Globus pallidus (tissue), 1 donor: ENCODE data around the gene CLEC5A.
A peak's percentile ranks its signal among the peaks of the same experiment; 100 is the strongest.
"Not testable (repeated sequence)": the region's sequence is repeated elsewhere in the genome, so short reads cannot be mapped to it uniquely, and the experiment has no call there.

ENCODE experiments used
- DNase-seq: peaks from one replicate; pipeline ENCODE4 v3.0.0-alpha.2; 2015; ENCODE audit warnings: low spot score

The CLEC5A gene

GRCh38 chr7:141946796-141947195 lies at the start of gene CLEC5A:
Gene CLEC5A (minus strand): TSS chr7:141946974. CDS start chr7:141946292, 682 bp downstream.
- no peak for DNase-seq

- DNase-seq = no peak
Observed at GRCh38 chr7:141993354-141993753, 46.6 kb upstream of the CLEC5A start.

- no peak for DNase-seq
Observed at GRCh38 chr7:141992688-141993087, 45.9 kb upstream of the CLEC5A start.

GRCh38 chr7:141992156-141992555 lies 45.4 kb upstream of the CLEC5A start:
- DNase-seq = no peak

- DNase-seq = no peak
Observed at GRCh38 chr7:141991140-141991539, 44.4 kb upstream of the CLEC5A start.

- no peak for DNase-seq
Observed at GRCh38 chr7:141990011-141990725, 43.4 kb upstream of the CLEC5A start.

GRCh38 chr7:141987803-141988202 lies 41.0 kb upstream of the CLEC5A start:
- DNase-seq = not testable (repeated sequence)

GRCh38 chr7:141986923-141987322 lies 40.1 kb upstream of the CLEC5A start:
- DNase-seq = no peak

GRCh38 chr7:141985926-141986325 lies 39.2 kb upstream of the CLEC5A start:
- DNase-seq = not testable (repeated sequence)

GRCh38 chr7:141979568-141979967 lies 32.8 kb upstream of the CLEC5A start:
- DNase-seq = no peak

- no peak for DNase-seq
Observed at GRCh38 chr7:141978351-141978750, 31.6 kb upstream of the CLEC5A start.

GRCh38 chr7:141976524-141977245 lies 29.9 kb upstream of the CLEC5A start:
- no peak for DNase-seq

- peak; percentile 52 for DNase-seq
Observed at GRCh38 chr7:141975806-141976523, 29.2 kb upstream of the CLEC5A start.

- no peak for DNase-seq
Observed at GRCh38 chr7:141974831-141975230, 28.1 kb upstream of the CLEC5A start.

GRCh38 chr7:141973673-141974072 lies 26.9 kb upstream of the CLEC5A start, which contains the start of gene TAS2R38:
Gene TAS2R38 (minus strand): TSS chr7:141973773. CDS start chr7:141973689, 84 bp downstream.
- DNase-seq = no peak

- DNase-seq = peak; percentile 53
Observed at GRCh38 chr7:141960687-141961422, 14.1 kb upstream of the CLEC5A start.

- DNase-seq = peak; percentile 30
Observed at GRCh38 chr7:141956084-141956483, 9.3 kb upstream of the CLEC5A start.

- DNase-seq = no peak
Observed at GRCh38 chr7:141954334-141954733, 7.6 kb upstream of the CLEC5A start.

- no peak for DNase-seq
Observed at GRCh38 chr7:141952461-141952860, 5.7 kb upstream of the CLEC5A start.

- DNase-seq = no peak
Observed at GRCh38 chr7:141950806-141951205, 4.0 kb upstream of the CLEC5A start.

- DNase-seq = no peak
Observed at GRCh38 chr7:141949911-141950310, 3.1 kb upstream of the CLEC5A start.

- no peak for DNase-seq
Observed at GRCh38 chr7:141949451-141949850, 2.7 kb upstream of the CLEC5A start.
